Spleen (tissue), 11 donors: ENCODE measurements around the gene PSMA6. TPM values are rescaled to one million over a fixed set of nuclear protein-coding genes. Genes with fewer than 3 reads are reported as not detected.

Experiments used
- DNase-seq: peaks from one replicate; pipeline ENCODE4 v3.0.0-alpha.2; 2020
- H3K27ac ChIP-seq, 8 donors: fragments of 200-600 bp; sonication (generic) in 7 of 8; 1 replicate in 4 of 8; 2 replicates in 4 of 8; pipeline versions ENCODE4 v1.5.0 to v1.8.0; 2016 to 2021; ENCODE audit warnings: inconsistent platforms in 4 of 8, mild to moderate bottlenecking in 4 of 8, moderate library complexity in 1 of 8
- H3K27me3 ChIP-seq, 7 donors: fragments of 200-600 bp; sonication (generic) in 6 of 7; replicated peaks in 1 of 7; 1 replicate in 4 of 7; 2 replicates in 3 of 7; pipeline versions ENCODE4 v1.5.0 to v1.8.0; 2016 to 2021; ENCODE audit warnings: inconsistent platforms in 3 of 7, mild to moderate bottlenecking in 1 of 7
- H3K36me3 ChIP-seq, 6 donors: fragments of 200-600 bp; sonication (generic) in 5 of 6; 1 replicate in 4 of 6; 2 replicates in 2 of 6; pipeline versions ENCODE4 v1.5.0 to v1.8.0; 2016 to 2021; ENCODE audit warnings: inconsistent platforms in 2 of 6
- H3K4me1 ChIP-seq, 6 donors: fragments of 200-600 bp; sonication (generic) in 5 of 6; 1 replicate in 3 of 6; 2 replicates in 3 of 6; pipeline versions ENCODE4 v1.5.0 to v1.8.0; 2016 to 2021; ENCODE audit warnings: inconsistent platforms in 3 of 6
- H3K4me3 ChIP-seq, 8 donors: fragments of 200-600 bp; sonication (generic) in 7 of 8; 1 replicate in 4 of 8; 2 replicates in 4 of 8; pipeline versions ENCODE4 v1.5.0 to v1.8.0; 2016 to 2021; ENCODE audit warnings: inconsistent platforms in 4 of 8, mild to moderate bottlenecking in 4 of 8, moderate library complexity in 2 of 8
- H3K9me3 ChIP-seq, 8 donors: fragments of 200-600 bp; sonication (generic) in 7 of 8; 1 replicate in 4 of 8; 2 replicates in 4 of 8; pipeline versions ENCODE4 v1.5.0 to v1.8.0; 2016 to 2021; ENCODE audit warnings: inconsistent platforms in 4 of 8
- CTCF ChIP-seq, 11 experiments: fragments of 200-600 bp in 7 of 11; fragments of 450-650 bp in 4 of 11; sonication (generic) in 4 of 11; IDR thresholded peaks in 8 of 11; conservative IDR thresholded peaks in 3 of 11; 1 replicate in 7 of 11; 2 replicates in 4 of 11; pipeline versions ENCODE4 v1.4.0 to v1.8.0; 2016 to 2021; ENCODE audit warnings: antibody characterized with exemption in 11 of 11, inconsistent platforms in 4 of 11, mild to moderate bottlenecking in 1 of 11
- POLR2A ChIP-seq, 3 donors: fragments of 450-650 bp; IDR thresholded peaks; one replicate each; pipeline ENCODE4 v1.5.1; 2017; ENCODE audit warnings: antibody characterized with exemption in 3 of 3, mild to moderate bottlenecking in 1 of 3
- POLR2AphosphoS5 ChIP-seq, 3 donors: sonication (generic); formaldehyde crosslinking; IDR thresholded peaks; one replicate each; pipeline ENCODE4 v1.5.1; 2017; ENCODE audit warnings: antibody characterized with exemption in 3 of 3
- WGBS, 5 donors: extraction: QIAGEN DNeasy Blood & Tissue Kit in 3 of 5; methylation state at CpG; one replicate each; pipeline versions ENCODE4 v1.1.5 to v1.1.7; 2013 to 2018; 5-methylcytosine and 5-hydroxymethylcytosine counted together
- intact Hi-C: fragments of 100-400 bp; cut with DNase I; formaldehyde crosslinking; loops from one replicate; pipeline ENCODE4 v1.15.0; 2023; ENCODE audit warnings: low total_unique reads
- polyA plus RNA-seq, 3 donors: library from polyadenylated mRNA; stranded (reverse); fragments of 200-250 nt; gene quantifications; one replicate each; pipeline ENCODE4 v1.2.1, GENCODE V29; 2013
- total RNA-seq, 7 donors: library from RNA; depleted of rRNA in 3 of 7; stranded (reverse); fragments of >200 nt in 3 of 7; fragmentation: NEBNext Ultra II Directional in 4 of 7; extraction: Animal tissue kit (Norgen Biotek cat#: 25700) in 4 of 7; gene quantifications; one replicate each; pipeline versions ENCODE4 v1.1.0 to v1.2.1, GENCODE V29; 2016 to 2021
- donor health status: healthy with polysubstance abuse.
- donor health status: DM: no; HTN: no; CAD: no; lungs with moderate emphysema.
- donor health status: DM: no; HTN: no; CAD: no.
- donor health status: Bipolar disorder and iron deficiency.
- donor health status: healthy.
- donor health status: DM: no; HTN: no; CAD: no.
- donor health status: DM: yes; HTN: yes; CAD: no.

Gene PSMA6
- total and polyA plus RNA-seq, 10 donors: 108 to 185 (median 131) TPM

GRCh38 chr14:35341454-35341750, 49.2 kb downstream of the PSMA6 start:
- peaks cover 51 to 92% (median 74%) of the 10 kb centered on the region in 6 donors for H3K4me1 ChIP-seq
- H3K9me3 ChIP-seq: no peaks in the 10 kb centered on the region
- H3K36me3 ChIP-seq: no peaks in the 10 kb centered on the region
- H3K27ac ChIP-seq: peak overlapping the region; percentile 81 to 95 (median 89)
- TF ChIP-seq POLR2AphosphoS5 (IDR thresholded peaks at IDR 0.05) (no peak), POLR2A (IDR thresholded peaks at IDR 0.05) (no peak), CTCF (IDR thresholded peaks at IDR 0.05 in 8 of 11, conservative IDR thresholded peaks at IDR 0.05 in 3 of 11) (no peak)
- no peak for DNase-seq
- H3K4me3 ChIP-seq: peak overlapping the region in 1 of 8 donors; percentile 23
- intact Hi-C loops: no loop called here
- no peaks in the 10 kb centered on the region for H3K27me3 ChIP-seq
- 6 to 31% (median 26%) methylated on average over 2 to 4 of the region's 4 CpGs for WGBS, 5 donors

GRCh38 chr14:35341751-35342488, 49.7 kb downstream of the PSMA6 start:
- Histone ChIP-seq H3K27me3 (no peaks in the 10 kb centered on the region), H3K27ac (peak overlapping the region; percentile 81 to 95 (median 89)), H3K9me3 (no peaks in the 10 kb centered on the region), H3K4me1 (peaks cover 49 to 87% (median 71%) of the 10 kb centered on the region in 6 donors), H3K4me3 (peak overlapping the region in 2 of 8 donors; percentile 7 to 23), H3K36me3 (no peaks in the 10 kb centered on the region)
- DNase-seq: peak; percentile 94
- no peak for TF ChIP-seq CTCF (IDR thresholded peaks at IDR 0.05 in 8 of 11, conservative IDR thresholded peaks at IDR 0.05 in 3 of 11)
- TF ChIP-seq POLR2AphosphoS5 (IDR thresholded peaks at IDR 0.05): peak; percentile 86 to 92 (median 90)
- peak in 1 of 3 donors; percentile 32 for TF ChIP-seq POLR2A (IDR thresholded peaks at IDR 0.05)
- intact Hi-C loops: no loop called here
- WGBS, 5 donors: 34 to 47% (median 43%) methylated on average over 12 to 25 of the region's 25 CpGs

GRCh38 chr14:35342489-35343010, 50.4 kb downstream of the PSMA6 start:
- peak overlapping the region in 1 of 8 donors; percentile 23 for H3K4me3 ChIP-seq
- 65 to 83% (median 71%) methylated on average over 6 to 8 of the region's 8 CpGs for WGBS, 5 donors
- no peak for DNase-seq
- TF ChIP-seq CTCF (IDR thresholded peaks at IDR 0.05 in 8 of 11, conservative IDR thresholded peaks at IDR 0.05 in 3 of 11) (no peak), POLR2A (IDR thresholded peaks at IDR 0.05) (no peak), POLR2AphosphoS5 (IDR thresholded peaks at IDR 0.05) (no peak)
- no peaks in the 10 kb centered on the region for H3K36me3 ChIP-seq
- intact Hi-C loops: no loop called here
- H3K27ac ChIP-seq: peak overlapping the region; percentile 81 to 95 (median 89)
- no peaks in the 10 kb centered on the region for H3K9me3 ChIP-seq
- H3K4me1 ChIP-seq: peaks cover 43 to 85% (median 66%) of the 10 kb centered on the region in 6 donors
- no peaks in the 10 kb centered on the region for H3K27me3 ChIP-seq

- 41 to 56% (median 53%) methylated on average over 7 of the region's 7 CpGs for WGBS, 5 donors
- no peaks in the 10 kb centered on the region for H3K36me3 ChIP-seq
- H3K4me3 ChIP-seq: no peak overlapping the region
- no peak for DNase-seq
- intact Hi-C loops: no loop called here
- peak overlapping the region in 6 of 8 donors; percentile 26 to 50 (median 38) for H3K27ac ChIP-seq
- no peak for TF ChIP-seq POLR2AphosphoS5 (IDR thresholded peaks at IDR 0.05)
- TF ChIP-seq POLR2A (IDR thresholded peaks at IDR 0.05): no peak
- no peak for TF ChIP-seq CTCF (IDR thresholded peaks at IDR 0.05 in 8 of 11, conservative IDR thresholded peaks at IDR 0.05 in 3 of 11)
- peaks cover 36 to 78% (median 58%) of the 10 kb centered on the region in 6 donors for H3K4me1 ChIP-seq
- H3K27me3 ChIP-seq: no peaks in the 10 kb centered on the region
- H3K9me3 ChIP-seq: no peaks in the 10 kb centered on the region
Measured at GRCh38 chr14:35343702-35344101, 51.5 kb downstream of the PSMA6 start.
